NCI-H1105 treated with DMSO at 0.1 percent for 48 hours (cell line): ENCODE results near the gene VPS8.
"Not testable (repeated sequence)": the region's sequence is repeated elsewhere in the genome, so short reads cannot be mapped to it uniquely, and the experiment has no call there.

Experiments used
- DNase-seq: peaks from one replicate; lab custom pipeline; 2025; lab: John Stamatoyannopoulos, UW

VPS8 gene

DNA sequence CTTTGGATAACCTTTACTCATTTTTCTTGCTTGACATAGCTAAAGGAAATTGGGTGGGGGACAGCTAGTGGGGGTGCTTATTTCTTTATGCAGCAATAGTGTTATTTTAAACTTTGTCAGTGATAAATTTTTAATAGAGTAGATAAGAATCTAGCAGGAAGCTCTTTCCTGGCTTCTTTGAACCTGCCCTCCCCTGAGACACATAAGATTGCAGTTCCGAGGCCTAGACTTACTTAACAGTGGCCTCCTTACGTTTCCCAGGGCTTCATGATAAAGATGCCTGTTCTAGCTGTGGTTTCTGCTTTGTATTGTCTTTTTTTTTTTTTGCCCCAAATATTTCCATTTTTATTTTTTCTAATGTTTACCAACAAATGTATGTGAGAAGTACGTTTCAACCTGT is 170.1 kb downstream of the VPS8 start:
- no peak for DNase-seq

DNA sequence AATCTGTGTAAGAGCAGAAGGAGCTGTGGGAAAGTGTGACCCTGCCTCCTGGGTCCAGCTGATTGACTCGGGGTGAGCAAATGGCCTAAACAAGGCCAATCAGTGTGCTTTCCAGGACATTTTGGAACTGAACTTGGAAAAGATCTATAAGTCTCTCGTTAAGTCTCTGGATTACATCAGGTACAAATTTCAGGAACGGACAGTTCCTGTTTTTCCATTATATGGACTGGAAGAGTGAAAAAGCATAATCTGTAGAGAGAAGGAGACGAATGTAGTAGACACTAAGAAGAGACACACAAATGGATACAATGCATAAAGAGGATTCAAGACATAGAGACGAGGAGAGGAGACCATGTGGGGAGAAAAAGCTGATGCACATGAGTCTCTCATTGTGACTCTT is 173.6 kb downstream of the VPS8 start:
- DNase-seq: no peak

DNA sequence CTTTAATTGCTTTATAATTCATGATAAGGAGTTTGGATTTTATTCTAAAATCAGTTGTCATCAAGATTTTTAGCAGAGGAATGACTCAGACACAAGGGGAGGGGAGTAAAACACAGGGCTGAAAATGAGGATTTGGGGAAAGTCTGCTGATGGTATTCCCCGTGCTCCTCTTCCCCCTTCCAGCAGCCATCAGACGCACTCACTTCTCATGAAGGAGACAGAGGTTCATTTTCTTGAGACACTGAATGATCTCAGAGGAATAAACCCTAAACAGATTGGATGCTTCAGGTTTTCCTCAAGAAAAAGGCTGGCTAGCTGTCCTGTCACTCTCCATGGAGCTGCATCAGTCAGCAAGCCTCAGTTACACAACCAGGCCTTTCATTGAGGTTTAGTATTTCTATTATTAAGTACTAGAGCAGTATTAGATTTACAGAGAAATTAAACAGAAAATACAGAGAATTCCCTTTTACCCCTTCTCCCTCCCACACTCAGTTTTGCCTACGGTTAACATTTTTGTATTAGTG is 174.5 kb downstream of the VPS8 start:
- DNase-seq: no peak

DNA sequence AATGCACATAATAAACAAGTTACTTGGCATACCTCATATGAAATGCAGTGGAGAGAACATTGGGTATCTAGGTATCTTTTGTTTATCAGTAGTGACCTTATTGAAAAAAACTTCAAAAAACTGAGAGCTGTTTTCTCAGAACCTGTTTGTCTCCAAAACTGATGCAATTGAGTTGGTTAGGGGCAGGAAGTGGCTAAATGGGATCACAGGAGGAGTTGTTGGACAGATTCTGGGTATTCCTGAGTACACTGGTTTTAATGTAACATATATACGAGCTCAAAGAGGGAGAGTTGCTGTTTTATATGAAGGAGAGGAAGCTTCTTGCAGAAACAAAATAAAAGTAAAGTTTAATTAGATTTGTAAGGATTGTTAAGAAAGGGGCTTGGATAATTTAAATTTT is 181.4 kb downstream of the VPS8 start:
- no peak for DNase-seq

DNA sequence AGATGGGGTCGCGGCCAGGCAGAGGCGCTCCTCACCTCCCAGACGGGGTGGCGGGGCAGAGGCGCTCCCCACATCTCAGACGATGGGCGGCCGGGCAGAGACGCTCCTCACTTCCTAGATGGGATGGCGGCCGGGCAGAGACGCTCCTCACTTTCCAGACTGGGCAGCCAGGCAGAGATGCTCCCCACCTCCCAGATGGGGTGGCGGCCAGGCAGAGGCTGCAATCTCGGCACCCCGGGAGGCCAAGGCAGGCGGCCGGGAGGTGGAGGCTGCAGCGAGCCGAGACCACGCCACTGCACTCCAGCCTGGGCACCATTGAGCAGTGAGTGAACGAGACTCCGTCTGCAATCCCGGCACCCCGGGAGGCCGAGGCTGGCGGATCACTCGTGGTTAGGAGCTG is 191.9 kb downstream of the VPS8 start:
- not testable (repeated sequence) for DNase-seq

DNA sequence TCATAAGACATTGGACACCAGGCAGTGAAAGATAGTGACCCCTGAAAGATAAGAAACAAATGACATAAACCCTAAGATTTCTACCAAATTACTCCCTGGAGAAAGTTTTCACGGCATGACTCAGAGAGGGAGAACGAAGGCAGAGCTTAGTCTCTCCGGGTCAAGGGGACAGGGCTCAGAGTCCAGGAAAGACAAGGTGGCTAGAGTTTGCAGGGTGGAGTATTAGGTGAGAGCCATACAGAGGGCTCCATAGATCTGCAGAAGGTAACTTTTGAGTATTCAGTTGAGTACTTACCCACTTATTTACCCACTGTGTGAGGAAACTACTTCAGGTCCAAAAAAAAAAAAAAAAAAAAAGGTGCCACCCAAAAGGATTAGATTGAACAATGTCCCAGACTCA is 197.7 kb downstream of the VPS8 start:
- DNase-seq: no peak

DNA sequence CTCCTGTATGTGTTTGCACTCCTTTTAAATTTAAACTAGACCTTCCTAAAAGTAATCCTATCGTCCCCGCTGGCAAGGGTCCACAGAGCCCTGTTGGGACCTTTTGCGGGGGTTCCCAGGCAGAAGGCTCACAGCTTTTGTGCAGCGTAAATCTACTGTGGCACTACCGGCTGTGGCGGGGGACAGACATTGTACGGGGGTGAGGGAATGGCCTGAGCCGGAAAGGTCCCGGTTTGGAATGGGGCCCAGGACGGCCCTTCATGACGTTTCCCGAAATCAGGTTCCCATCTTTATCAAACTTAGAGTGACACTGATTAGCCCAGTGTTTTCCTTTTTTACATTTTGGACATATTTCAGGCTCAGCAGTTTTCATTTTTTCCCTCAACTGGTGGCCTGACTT is 205.6 kb downstream of the VPS8 start:
- not testable (repeated sequence) for DNase-seq

DNA sequence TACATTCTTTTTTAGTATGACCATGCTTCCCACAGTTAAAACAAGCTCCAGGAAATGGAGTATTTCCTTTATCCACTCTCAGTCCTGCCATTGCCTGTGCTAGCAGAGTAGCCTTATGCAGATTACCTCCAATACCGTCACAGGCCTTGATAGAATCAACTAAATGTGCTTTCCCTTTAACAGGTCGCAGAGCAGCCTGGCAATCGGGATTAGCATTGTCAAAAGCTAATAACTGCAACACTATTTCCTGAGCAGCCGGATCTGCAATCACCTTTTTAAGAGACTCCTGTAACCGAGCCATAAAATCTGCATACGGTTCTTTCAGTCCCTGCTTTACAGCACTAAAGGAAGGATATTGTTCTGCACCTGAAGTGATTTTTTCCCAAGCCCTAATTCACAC is 206.0 kb downstream of the VPS8 start:
- not testable (repeated sequence) for DNase-seq

DNA sequence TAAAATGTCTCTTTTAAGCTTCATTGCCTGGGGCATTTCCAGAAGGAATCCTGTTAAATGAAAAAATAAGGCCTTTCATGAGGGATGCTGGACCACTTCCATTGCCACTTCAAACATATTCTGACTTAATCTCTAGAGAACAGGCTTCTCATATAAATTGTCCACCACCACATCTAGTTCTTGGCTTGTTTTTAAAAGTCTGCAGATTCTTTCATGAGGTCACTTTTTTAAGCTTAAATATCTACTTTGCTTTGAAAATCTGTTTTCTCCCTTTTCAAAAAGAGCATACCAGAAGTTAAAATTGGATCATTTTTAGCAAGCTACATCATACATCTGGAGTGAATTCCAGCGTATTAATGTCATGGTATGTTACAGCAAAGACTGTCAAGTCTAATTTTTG is 209.3 kb downstream of the VPS8 start:
- no peak for DNase-seq

DNA sequence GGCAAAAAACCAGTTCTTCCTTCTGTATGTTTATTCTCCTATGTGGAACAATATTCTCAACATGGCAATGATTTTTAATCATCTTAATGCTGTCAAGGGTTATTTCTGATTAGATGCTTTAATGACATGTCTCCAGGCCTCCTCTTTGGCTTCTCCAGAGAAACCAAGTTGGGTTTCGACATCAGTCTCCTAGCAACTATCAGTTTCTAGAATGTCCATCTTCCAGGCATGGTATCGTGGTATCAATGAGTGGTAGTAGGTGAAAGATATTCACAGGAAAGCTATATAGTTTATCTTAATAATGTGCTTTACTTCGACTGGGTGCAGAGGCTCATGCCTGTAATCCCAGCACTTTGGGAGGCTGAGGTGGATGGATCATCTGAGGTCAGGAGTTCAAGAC is 212.4 kb downstream of the VPS8 start:
- DNase-seq: no peak

DNA sequence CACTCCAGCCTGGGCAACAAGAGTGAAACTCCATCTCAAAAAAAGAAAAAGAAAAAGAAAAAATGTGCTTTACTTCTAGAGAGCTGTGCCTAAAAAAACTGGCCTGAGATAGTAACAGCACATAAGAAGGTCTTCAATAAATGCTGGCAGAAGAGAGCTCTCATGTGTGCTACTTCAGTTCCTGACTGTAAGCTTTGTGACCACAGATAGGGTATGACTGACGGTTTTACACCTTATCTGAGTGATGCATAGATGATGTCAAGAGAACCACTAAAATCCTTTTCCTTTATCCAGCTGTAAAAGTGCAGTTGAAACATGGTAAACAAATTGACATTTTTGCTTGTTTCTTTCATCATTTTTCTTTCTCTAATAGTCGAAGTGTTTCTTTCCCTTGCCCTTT is 213.0 kb downstream of the VPS8 start:
- DNase-seq: no peak

DNA sequence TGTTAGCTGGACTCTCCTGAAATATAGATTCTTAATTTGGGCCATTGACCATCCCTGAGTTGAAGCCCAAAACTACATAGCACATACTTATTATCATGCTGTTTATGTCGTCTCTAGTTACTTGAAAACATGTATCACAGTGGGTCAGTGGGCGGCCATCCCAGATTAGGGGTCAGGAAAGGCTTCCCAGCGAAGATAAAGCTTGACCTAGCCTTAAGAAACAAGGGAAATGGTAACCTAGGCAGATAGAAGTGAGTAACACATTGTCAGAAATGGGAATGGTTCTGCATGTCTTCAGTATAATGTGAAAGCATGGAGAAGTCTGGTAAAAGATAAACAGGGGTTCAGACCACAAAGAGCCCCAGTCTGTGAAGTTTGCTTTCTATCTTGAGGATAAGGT is 216.2 kb downstream of the VPS8 start:
- DNase-seq: no peak

DNA sequence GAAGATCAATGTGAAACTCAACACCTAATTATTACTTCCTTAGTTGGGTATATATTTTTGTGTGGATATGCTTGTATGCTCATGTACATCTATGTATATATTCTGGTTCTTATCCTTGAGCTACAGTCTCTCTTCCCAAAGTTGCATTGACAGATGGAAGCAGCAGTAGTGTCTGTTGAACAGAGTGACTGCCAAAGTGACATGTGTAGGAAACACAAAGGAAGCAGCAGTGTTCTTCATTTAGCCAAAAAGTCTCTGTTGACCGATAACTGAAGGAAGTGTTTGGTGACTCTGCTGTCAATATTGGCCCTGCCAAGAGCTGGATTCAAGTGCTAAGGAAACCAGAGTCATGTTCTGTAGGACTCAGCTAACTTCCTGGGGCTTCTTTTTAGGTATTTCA is 217.1 kb downstream of the VPS8 start:
- no peak for DNase-seq

DNA sequence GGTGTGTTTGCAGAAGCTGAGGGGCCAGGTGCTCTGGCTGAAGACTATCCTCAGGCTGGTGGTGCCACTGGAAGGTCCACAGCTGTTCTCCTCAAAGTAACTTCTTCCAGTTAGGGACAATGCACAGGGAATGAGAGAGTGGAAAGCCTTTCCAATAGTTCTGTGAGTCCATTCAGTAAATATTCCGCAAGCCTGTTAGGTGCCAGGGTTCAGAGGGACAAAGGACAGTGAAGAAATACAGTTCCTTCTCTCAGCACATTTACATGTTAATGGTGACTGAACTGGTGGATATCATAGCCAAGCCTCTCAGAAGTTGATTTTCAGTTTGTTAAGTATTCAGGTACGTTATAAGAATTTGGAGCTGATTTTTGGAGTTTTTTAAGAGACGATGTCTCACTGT is 218.4 kb downstream of the VPS8 start:
- no peak for DNase-seq

DNA sequence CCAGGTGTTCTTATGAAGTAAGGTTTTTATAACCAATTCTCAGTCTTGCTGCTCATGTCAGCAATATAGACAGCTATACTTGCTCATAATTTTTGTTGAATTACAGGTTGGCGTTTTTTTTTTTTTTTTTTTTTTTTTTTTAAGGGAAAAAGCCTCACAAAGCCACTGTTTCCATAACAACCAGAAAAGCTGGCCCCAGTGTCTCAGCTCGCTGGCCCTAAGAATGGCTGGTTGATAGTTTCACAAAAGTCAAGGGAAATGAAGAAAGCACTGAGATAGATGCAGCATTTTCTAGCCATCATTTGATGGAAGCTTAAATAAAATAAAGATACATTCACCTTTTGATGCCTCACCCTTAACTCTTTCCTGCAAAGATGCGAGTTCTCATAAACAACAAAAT is 219.0 kb downstream of the VPS8 start:
- DNase-seq: no peak

DNA sequence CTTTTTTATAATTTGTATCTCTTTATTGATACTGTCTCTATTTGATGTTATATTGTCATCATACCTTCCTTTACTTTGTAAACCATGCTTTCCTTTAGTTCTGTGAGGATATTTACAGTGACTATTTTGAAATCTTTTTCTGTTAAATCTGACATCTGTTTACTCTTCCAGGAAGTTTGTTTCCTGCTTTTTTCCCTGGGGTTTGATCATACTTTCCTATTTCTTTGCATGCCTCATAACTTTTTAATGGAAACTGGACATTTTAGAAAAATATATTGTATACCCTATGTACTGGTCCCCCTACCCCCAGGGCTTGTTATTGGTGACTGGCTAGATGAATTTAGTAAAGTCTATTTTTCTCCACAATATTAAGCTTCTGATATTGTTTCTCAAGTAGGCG is 225.8 kb downstream of the VPS8 start:
- no peak for DNase-seq

DNA sequence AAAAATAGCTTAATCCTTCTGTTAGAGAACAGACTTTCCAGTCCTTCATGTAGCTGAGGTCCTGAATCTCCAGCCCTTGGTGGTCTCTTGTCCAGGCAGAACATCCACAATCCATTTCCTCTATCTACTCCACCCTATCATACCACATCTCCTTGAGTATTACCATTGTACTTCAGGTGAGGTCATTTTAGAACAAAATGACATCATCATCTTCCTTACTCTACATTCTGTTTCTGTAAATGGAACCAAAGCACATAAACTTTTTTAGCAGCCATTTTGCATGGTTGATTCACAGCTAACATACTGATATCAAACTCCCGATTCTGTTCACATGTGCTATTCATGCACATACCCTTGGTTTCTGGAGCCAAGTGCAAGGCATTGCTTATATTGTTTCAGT is 228.5 kb downstream of the VPS8 start:
- no peak for DNase-seq

DNA sequence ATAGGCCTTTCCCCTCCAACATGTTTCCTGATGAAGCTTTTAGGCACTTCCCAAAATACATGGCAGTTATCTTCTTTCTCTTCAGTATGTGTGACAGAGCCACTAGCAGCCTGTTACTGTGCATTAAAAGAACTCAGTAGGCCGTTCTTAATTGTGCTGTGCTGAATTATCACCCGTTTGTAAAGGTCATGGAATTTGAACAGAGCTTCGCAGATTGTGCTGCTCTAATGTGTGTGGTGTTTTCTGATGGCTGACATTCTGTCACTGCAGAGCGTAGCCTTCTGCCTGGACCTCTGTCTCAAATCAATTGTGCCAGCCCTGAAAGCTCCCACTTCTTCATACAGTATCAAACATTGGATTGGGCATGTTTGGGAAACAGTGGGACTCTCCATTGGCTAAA is 229.6 kb downstream of the VPS8 start:
- DNase-seq: no peak

DNA sequence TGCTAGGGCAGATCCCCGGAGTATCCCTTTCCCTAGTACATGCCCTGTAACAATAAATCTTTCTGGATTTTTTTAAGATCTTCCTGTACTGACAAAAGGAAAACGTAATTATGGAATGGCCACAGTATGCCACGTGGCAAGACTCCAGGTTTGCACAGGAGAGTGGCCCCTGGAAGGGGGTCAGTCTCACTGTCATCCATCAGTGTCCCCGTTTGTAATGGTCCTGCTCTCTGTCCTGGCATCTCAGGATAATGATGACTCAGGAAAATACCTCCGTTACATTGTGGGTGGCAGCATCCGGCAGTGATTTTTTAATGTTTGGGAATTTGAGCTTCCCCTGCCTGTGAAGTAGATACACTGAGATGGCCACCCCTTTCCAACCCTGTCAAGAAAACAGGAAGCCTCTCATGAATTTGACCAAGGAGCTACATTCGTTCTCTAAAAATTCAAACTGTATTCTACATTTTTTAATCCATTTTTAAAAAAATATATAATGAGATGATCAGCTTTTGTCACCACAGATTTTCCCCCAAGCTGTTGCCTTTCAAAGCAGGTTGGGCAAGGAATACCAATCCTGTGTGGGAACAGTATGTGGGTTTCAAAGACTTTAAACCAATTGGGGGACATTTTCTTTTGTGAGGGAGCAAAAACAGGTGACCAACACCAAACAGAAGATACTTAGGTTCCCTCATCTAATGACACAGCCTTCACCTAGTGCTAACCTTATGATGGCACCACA is 230.5 kb downstream of the VPS8 start:
- DNase-seq: no peak

DNA sequence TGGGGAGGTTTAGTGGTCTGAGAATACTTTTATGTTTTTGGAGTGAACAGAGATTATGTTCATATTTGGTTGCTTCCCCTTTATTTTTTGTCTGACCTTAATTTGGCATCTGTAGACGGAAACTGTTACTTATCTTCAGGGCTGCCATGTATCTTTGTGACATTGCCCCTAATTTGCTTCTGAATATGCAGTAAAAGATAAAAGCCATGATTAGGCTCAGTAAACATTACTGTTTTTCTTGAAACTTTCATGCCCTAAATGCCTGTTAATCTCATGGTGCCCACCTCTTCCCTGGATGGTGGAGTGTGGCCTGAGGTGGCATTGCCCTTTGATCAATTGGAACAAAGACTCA is 234.2 kb downstream of the VPS8 start:
- DNase-seq: no peak

DNA sequence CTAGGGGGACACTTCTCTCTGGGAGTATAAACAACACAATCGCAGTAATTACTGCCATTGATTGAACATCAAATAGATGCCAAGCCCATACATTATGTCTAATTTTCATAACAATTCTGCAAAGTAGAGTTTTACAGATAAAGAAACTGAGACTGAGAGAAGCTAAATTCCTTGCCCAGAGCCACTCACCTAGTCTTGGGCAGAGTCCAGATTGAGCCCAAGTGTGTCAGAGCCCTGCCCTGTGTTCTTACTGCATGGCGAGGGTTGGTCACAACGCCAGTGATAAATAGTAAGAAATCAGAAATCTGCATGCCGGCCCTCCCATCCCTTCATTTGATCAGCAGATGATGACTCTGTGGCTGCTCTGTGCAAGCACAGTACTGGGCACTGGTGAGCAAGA is 234.6 kb downstream of the VPS8 start:
- DNase-seq: no peak

DNA sequence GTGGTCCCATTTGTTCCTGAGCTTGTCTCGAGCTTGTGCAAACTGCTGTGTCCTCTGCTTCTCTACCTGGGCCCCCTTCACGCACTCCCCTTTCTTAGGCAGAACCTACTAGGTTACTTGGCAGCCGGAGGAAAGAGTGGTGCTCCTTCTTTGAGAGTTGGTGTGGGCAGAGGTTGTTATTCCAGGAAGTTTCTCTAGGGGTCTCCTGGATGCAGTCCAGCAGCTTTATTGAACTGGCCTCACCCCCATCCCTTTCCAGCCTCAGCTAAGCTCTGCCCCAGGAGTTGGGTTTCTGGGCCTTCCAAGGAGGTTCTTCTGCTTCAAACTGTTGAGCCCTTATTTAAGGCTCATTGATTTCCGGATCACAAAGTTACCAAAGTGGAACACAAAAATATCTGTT is 237.7 kb downstream of the VPS8 start:
- DNase-seq: no peak

DNA sequence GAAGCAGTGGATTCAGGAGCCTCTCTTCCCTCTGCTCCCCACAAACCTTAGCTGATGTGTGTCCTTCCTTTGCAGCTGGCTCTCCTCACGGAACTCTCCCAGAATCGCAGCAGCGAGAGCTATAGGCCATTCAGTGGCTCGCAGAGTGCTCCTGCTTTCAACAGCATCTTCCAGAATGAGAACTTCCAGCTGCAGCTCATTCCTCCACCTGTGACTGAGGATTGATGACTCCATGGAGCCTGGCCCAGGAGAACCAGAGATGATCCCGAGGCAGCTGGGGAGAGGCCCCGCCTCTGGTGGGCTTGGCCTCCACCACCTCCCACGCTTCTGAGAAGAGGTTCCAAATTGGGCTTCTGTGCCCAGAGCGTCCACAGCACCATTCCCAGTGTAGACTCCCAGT is 239.8 kb downstream of the VPS8 start:
- DNase-seq: no peak

DNA sequence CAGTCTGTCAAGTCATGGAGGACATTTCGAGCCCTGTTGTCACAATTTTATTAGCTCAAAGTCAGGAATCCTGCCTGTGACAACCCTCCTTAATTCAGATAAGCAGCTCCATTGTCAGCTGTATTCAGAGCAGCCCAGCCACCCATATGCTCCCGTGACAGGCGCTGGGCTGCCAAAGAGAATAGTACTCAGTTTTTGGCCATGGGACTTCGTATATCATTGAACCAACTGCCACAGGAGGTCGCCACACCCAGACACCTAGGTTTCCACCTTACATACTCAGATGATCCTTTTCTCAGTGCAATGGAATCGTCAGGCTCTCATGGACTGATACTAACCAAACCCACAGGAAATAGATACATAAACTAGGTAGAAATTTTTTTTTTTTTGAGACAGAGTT is 240.7 kb downstream of the VPS8 start:
- no peak for DNase-seq

DNA sequence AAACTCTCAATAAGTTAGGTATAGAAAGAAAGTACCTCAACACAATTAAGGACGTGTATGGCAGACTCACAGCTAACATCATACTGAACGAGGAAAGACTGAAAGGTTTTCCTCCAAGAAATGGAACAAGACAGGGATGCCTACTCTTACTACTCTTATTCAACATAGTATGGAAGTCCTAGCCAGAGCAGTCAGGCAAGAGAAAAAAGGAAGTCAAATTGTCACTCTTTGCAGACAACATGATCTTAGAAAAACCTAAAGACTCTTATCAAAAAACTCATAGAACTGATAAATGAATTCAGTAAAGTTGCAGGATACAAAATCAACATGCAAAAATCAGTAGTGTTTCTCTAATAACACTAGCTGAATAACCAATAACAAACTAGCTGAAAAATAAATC is 244.9 kb downstream of the VPS8 start:
- DNase-seq: no peak
